Measurements from ENCODE around the gene CT45A2. TPM values are rescaled to one million over a fixed set of nuclear protein-coding genes. Genes with fewer than 3 reads are reported as not detected.
"Not testable (repeated sequence)": the region's sequence is repeated elsewhere in the genome, so short reads cannot be mapped to it uniquely, and the experiment has no call there.

CT45A2 gene, protein sequence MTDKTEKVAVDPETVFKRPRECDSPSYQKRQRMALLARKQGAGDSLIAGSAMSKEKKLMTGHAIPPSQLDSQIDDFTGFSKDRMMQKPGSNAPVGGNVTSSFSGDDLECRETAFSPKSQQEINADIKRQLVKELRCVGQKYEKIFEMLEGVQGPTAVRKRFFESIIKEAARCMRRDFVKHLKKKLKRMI
- total RNA-seq: not detected

- H3K36me3 ChIP-seq; H3K27ac ChIP-seq; H3K4me3 ChIP-seq; intact Hi-C loops (cut with DNase I); H3K4me1 ChIP-seq; H3K9me3 ChIP-seq; H3K27me3 ChIP-seq; DNase-seq (ENCODE audit: extremely low spot score in 2 of 2): not testable (repeated sequence)
Measured at GRCh38 chrX:135819912-135820311, at the start of gene CT45A2. CT45A2 (minus strand) TSS chrX:135820012; CDS start chrX:135816265, 3,747 bp downstream.

DNA sequence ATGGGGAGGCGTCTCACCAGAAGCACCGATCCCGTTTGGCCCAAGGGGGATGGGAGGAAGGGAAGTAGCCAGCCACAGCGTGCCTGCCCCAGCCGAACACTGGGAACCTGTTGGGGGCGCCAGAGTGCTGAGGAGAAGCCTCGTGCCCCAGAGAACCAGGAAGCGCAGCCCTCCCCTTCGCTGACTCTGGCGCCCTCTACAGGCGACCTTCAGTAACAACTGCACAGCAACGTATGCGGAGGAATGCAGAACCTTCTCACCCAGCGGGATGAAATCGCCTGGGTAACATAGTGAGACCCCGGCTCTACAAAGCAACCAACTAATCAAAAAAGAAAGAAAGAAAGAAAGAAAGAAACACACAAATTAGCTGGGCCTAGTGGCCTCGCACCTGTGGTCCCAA is 34.6 kb upstream of the CT45A2 start, which contains the start of gene CT45A8:
TSS of gene CT45A8 (minus strand) at position 101 of the 400 bp plus-strand sequence. CDS start 3,755 bp downstream, outside the sequence.
- H3K27me3 ChIP-seq; H3K36me3 ChIP-seq; DNase-seq (ENCODE audit: extremely low spot score in 2 of 2); H3K9me3 ChIP-seq; H3K4me3 ChIP-seq; H3K4me1 ChIP-seq; intact Hi-C loops (cut with DNase I); H3K27ac ChIP-seq: not testable (repeated sequence)

GRCh38 chrX:135837180-135837579 is 17.4 kb upstream of the CT45A2 start, which contains the start of gene CT45A7:
CT45A7 (minus strand) TSS chrX:135837280; CDS start chrX:135833533, 3,747 bp downstream.
- H3K27me3 ChIP-seq; H3K4me1 ChIP-seq; H3K9me3 ChIP-seq; H3K4me3 ChIP-seq; DNase-seq (ENCODE audit: extremely low spot score in 2 of 2); H3K27ac ChIP-seq; intact Hi-C loops (cut with DNase I); H3K36me3 ChIP-seq: not testable (repeated sequence)

- intact Hi-C loops (cut with DNase I): not testable (repeated sequence)
Measured at GRCh38 chrX:135802687-135803086, 17.1 kb downstream of the CT45A2 start, which contains the start of gene CT45A6. CT45A6 (minus strand) TSS chrX:135802787; CDS start chrX:135798993, 3,794 bp downstream.

DNA sequence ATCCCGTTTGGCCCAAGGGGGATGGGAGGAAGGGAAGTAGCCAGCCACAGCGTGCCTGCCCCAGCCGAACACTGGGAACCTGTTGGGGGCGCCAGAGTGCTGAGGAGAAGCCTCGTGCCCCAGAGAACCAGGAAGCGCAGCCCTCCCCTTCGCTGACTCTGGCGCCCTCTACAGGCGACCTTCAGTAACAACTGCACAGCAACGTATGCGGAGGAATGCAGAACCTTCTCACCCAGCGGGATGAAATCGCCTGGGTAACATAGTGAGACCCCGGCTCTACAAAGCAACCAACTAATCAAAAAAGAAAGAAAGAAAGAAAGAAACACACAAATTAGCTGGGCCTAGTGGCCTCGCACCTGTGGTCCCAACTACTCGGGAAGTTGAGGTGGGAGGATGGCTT is 34.4 kb downstream of the CT45A2 start, which contains the start of gene CT45A5:
TSS of gene CT45A5 (minus strand) at position 101 of the 400 bp plus-strand sequence. CDS start 3,774 bp downstream, outside the sequence.
- H3K9me3 ChIP-seq; H3K4me3 ChIP-seq; H3K4me1 ChIP-seq; H3K36me3 ChIP-seq; DNase-seq (ENCODE audit: extremely low spot score in 2 of 2); H3K27ac ChIP-seq; intact Hi-C loops (cut with DNase I); H3K27me3 ChIP-seq: not testable (repeated sequence)

More at GRCh38 chrX:135802687-135803086, 17.1 kb downstream of the CT45A2 start, which contains the start of gene CT45A6:
- not testable (repeated sequence) for DNase-seq (ENCODE audit: extremely low spot score in 2 of 2); H3K27me3 ChIP-seq; H3K4me1 ChIP-seq; H3K4me3 ChIP-seq; H3K36me3 ChIP-seq; H3K9me3 ChIP-seq; H3K27ac ChIP-seq

GRCh38 chrX:135768091-135768490 is 51.7 kb downstream of the CT45A2 start, which contains the start of gene CT45A3:
CT45A3 (minus strand) TSS chrX:135768191; CDS start chrX:135764444, 3,747 bp downstream.
- DNase-seq (ENCODE audit: extremely low spot score in 2 of 2); H3K9me3 ChIP-seq; H3K36me3 ChIP-seq; H3K27ac ChIP-seq; H3K27me3 ChIP-seq; H3K4me1 ChIP-seq; H3K4me3 ChIP-seq; intact Hi-C loops (cut with DNase I): not testable (repeated sequence)

Other genes starting within 250 kb of the CT45A2 start
- not detected for gene CT45A1, start 106.4 kb downstream of the CT45A2 start, total RNA-seq
- gene CT45A3, start 51.8 kb downstream of the CT45A2 start, total RNA-seq: not detected
- not detected for gene CT45A5, start 34.5 kb downstream of the CT45A2 start, total RNA-seq
- not detected for gene CT45A6, start 17.2 kb downstream of the CT45A2 start, total RNA-seq
- not detected for gene CT45A7, start 17.3 kb upstream of the CT45A2 start, total RNA-seq
- not detected for gene CT45A8, start 34.5 kb upstream of the CT45A2 start, total RNA-seq
- gene CT45A9, start 51.8 kb upstream of the CT45A2 start, total RNA-seq: not detected
- not detected for gene CT45A10, start 73.4 kb upstream of the CT45A2 start, total RNA-seq
- not detected for gene SAGE1, start 73.7 kb upstream of the CT45A2 start, total RNA-seq
- gene MMGT1, start 154.0 kb upstream of the CT45A2 start, total RNA-seq: 18.9 TPM
- 12.8 TPM for gene SLC9A6, start 165.4 kb upstream of the CT45A2 start, total RNA-seq

Measured in vagina (tissue), 2 donors.